Body of pancreas (tissue), 4 donors: ENCODE results near the gene TTF1.

ENCODE experiments used
- POLR2A ChIP-seq, 3 donors: fragments of 450-650 bp; IDR thresholded peaks; one replicate each; pipeline ENCODE4 v1.6.1; 2016; ENCODE audit warnings: antibody characterized with exemption in 3 of 3, mild to moderate bottlenecking in 2 of 3
- TF ChIP-seq, protein P1 (sequence below), 7 experiments: fragments of 450-650 bp in 4 of 7; fragments of 200-600 bp in 3 of 7; sonication (generic) in 3 of 7; IDR thresholded peaks; one replicate each; pipeline ENCODE4 v1.5.1; 2016 to 2019; ENCODE audit warnings: antibody characterized with exemption in 7 of 7

DNA sequence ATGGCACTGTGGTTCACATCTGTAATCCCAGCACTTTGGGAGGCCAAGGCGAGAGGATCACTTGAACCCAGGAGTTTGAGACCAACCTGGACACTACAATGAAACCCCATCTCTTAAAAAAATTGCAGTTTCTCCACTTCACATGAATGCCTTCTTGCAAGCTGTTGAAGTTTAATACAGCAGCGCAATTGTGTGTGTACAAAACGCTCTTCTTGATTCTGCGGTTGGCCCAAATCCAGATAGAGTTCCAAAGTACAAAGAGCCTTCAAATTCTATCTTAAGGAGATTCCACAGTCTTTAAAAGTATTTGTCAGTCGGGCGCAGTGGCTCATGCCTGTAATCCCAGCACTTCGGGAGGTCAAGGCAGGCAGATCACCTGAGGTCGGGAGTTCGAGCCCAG lies 42.6 kb downstream of the TTF1 start:
- TF ChIP-seq, protein P1, sequence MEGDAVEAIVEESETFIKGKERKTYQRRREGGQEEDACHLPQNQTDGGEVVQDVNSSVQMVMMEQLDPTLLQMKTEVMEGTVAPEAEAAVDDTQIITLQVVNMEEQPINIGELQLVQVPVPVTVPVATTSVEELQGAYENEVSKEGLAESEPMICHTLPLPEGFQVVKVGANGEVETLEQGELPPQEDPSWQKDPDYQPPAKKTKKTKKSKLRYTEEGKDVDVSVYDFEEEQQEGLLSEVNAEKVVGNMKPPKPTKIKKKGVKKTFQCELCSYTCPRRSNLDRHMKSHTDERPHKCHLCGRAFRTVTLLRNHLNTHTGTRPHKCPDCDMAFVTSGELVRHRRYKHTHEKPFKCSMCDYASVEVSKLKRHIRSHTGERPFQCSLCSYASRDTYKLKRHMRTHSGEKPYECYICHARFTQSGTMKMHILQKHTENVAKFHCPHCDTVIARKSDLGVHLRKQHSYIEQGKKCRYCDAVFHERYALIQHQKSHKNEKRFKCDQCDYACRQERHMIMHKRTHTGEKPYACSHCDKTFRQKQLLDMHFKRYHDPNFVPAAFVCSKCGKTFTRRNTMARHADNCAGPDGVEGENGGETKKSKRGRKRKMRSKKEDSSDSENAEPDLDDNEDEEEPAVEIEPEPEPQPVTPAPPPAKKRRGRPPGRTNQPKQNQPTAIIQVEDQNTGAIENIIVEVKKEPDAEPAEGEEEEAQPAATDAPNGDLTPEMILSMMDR (IDR thresholded peaks at IDR 0.05): no peak
- TF ChIP-seq POLR2A (IDR thresholded peaks at IDR 0.05): no peak
